Type B pancreatic cell (in vitro differentiated cells): Measurements from ENCODE around the gene VGLL3. TPM values are rescaled to one million over a fixed set of nuclear protein-coding genes. Genes with fewer than 3 reads are reported as not detected.
A peak's percentile ranks its signal among the peaks of the same experiment; 100 is the strongest.
"Not testable (repeated sequence)": the region's sequence is repeated elsewhere in the genome, so short reads cannot be mapped to it uniquely, and the experiment has no call there.

Experiments
- DNase-seq: peaks from one replicate; pipeline ENCODE4 v3.0.0; 2021; ENCODE audit warnings: mixed read lengths; ENCODE audit not compliant: unreplicated experiment; ENCODE audit errors: extremely low spot score
- H3K27ac Mint-ChIP-seq: 2 replicates; pipeline ENCODE4 v1.8.0; 2021; ENCODE audit warnings: mild to moderate bottlenecking, mixed read lengths
- H3K27me3 Mint-ChIP-seq: 2 replicates; pipeline ENCODE4 v1.8.0; 2021; ENCODE audit warnings: mixed read lengths
- H3K36me3 Mint-ChIP-seq: 2 replicates; pipeline ENCODE4 v1.8.0; 2021; ENCODE audit warnings: mixed read lengths
- H3K4me1 Mint-ChIP-seq: one replicate; pipeline ENCODE4 v1.8.0; 2021; ENCODE audit warnings: mixed read lengths; ENCODE audit not compliant: unreplicated experiment
- H3K4me3 Mint-ChIP-seq: 2 replicates; pipeline ENCODE4 v1.8.0; 2021; ENCODE audit warnings: mild to moderate bottlenecking, mixed read lengths
- H3K9me3 Mint-ChIP-seq: 2 replicates; pipeline ENCODE4 v1.8.0; 2021; ENCODE audit warnings: mixed read lengths
- total RNA-seq: library from RNA; stranded (reverse); gene quantifications from 2 replicates; pipeline ENCODE4 v1.2.1, GENCODE V29; 2021; ENCODE audit warnings: low replicate concordance
- TF ChIP-seq, protein P1 (sequence below): fragments of 200-600 bp; sonication (generic); conservative IDR thresholded peaks from 2 replicates; pipeline ENCODE4 v1.5.0; 2021; ENCODE audit warnings: antibody characterized with exemption, mild to moderate bottlenecking

The VGLL3 gene
- total RNA-seq, 1 donor from 2014 or later = 11.1 TPM

DNA sequence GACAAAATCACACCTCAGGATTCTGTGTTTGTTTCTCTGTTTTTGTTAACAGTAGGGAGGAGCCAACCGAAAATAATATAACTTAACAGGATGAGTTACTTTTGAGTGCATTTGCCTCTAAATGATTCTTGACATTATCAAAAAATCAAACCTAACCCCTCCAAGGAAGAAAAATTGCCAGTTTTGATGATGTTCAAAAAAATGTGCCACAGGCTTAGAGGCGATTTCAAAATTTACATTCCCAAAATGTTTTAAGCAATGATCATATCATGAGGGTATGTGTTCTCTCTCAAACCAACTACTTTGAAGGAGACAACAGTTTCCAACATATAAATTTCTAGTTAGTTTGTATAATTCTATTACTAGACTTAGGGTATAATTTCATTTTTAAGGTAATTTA is 6.7 kb downstream of the VGLL3 start:
- Mint-ChIP-seq H3K27ac (no peak overlapping the region), H3K27me3 (peaks cover 11% of the 10 kb centered on the region), H3K36me3 (no peaks in the 10 kb centered on the region), H3K4me3 (no peak overlapping the region), H3K4me1 (no peaks in the 10 kb centered on the region), H3K9me3 (no peaks in the 10 kb centered on the region)
- TF ChIP-seq, protein P1, sequence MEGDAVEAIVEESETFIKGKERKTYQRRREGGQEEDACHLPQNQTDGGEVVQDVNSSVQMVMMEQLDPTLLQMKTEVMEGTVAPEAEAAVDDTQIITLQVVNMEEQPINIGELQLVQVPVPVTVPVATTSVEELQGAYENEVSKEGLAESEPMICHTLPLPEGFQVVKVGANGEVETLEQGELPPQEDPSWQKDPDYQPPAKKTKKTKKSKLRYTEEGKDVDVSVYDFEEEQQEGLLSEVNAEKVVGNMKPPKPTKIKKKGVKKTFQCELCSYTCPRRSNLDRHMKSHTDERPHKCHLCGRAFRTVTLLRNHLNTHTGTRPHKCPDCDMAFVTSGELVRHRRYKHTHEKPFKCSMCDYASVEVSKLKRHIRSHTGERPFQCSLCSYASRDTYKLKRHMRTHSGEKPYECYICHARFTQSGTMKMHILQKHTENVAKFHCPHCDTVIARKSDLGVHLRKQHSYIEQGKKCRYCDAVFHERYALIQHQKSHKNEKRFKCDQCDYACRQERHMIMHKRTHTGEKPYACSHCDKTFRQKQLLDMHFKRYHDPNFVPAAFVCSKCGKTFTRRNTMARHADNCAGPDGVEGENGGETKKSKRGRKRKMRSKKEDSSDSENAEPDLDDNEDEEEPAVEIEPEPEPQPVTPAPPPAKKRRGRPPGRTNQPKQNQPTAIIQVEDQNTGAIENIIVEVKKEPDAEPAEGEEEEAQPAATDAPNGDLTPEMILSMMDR = no peak
- DNase-seq = no peak

DNA sequence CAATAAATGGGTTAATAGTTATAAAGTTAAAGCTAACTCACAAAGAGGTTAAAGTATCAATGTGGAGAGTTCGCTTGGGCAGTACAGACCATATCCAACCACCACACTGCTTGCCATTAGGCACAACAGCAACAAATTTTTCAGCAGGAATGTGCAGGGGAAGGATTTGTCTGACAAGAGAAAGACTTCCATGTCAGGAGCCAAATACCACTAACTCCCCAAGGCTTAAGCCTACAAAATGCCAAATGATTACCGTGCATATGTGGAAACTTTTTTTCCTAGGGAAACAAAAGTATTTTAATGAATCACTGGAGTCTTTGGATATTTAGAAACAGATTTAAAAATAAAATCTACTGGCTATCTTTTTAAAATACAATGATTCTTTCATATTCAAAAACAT is 8.1 kb downstream of the VGLL3 start:
- no peak overlapping the region for H3K27ac Mint-ChIP-seq
- no peak for DNase-seq
- H3K27me3 Mint-ChIP-seq = peaks cover 2% of the 10 kb centered on the region
- H3K4me1 Mint-ChIP-seq = no peaks in the 10 kb centered on the region
- TF ChIP-seq, protein P1 = no peak
- H3K4me3 Mint-ChIP-seq = no peak overlapping the region
- H3K9me3 Mint-ChIP-seq = no peaks in the 10 kb centered on the region
- no peaks in the 10 kb centered on the region for H3K36me3 Mint-ChIP-seq

DNA sequence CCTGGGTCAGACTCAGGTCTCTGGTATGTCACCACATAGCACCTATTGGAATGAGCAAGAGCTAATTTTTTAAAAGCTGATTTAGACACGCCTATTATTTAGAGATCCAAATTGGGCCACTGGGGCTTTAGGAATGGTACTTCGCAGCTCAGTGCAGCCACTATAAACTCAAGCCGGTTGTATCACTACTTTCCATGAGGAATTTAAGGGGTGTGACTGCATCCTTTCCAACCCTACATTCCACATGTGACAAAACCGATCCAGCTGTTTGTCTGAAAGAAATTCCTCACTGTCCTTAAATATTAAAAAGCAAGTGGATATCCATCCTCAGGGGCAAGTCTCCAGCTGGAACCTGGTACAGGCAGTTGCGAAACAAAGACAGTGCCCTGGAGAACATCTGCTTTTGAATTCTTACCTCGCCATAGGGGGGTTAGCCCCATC is 12.8 kb downstream of the VGLL3 start:
- no peak for DNase-seq
- H3K4me3 Mint-ChIP-seq = no peak overlapping the region
- no peaks in the 10 kb centered on the region for H3K27me3 Mint-ChIP-seq
- H3K4me1 Mint-ChIP-seq = no peaks in the 10 kb centered on the region
- TF ChIP-seq, protein P1 = no peak
- no peaks in the 10 kb centered on the region for H3K9me3 Mint-ChIP-seq
- no peaks in the 10 kb centered on the region for H3K36me3 Mint-ChIP-seq
- no peak overlapping the region for H3K27ac Mint-ChIP-seq

DNA sequence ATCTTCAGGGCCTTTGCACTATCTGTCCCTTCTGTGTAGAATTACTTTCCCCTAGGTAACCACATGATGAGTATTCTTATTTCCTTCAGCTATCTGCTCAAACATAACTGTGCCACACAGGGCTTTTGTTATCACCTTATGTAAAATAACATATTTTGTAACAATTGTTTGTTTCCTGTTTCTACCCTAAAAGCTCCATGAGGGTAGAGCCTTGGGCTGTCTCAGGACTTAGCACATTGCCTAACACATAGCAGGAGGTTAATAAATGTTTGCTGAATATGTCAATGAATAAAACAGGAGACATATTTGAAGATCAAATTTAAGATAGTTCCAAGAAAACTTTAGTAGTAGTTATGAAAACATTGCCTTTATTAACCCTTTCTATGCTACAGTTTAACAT is 14.7 kb downstream of the VGLL3 start:
- TF ChIP-seq, protein P1 = no peak
- H3K27me3 Mint-ChIP-seq = no peaks in the 10 kb centered on the region
- no peaks in the 10 kb centered on the region for H3K4me1 Mint-ChIP-seq
- H3K27ac Mint-ChIP-seq = peak overlapping the region; percentile 37
- no peaks in the 10 kb centered on the region for H3K36me3 Mint-ChIP-seq
- DNase-seq = no peak
- no peaks in the 10 kb centered on the region for H3K9me3 Mint-ChIP-seq
- H3K4me3 Mint-ChIP-seq = no peak overlapping the region

DNA sequence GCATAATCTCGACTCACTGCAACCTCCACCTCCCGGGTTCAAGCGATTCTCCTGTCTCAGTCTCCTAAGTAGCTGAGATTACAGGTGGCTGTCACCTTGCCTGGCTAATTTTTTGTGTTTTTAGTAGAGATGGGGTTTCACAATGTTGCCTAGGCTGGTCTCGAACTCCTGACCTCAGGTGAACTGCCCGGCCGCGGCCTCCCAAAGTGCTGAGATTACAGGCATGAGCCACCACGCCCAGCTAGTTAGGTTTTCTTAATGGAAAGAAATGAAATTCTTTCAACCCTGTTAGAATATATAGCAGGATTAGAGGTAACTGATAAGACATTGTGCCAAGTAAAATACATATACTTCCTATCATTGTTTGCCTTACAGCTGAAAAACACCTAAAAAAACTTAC is 16.8 kb downstream of the VGLL3 start:
- not testable (repeated sequence) for H3K27ac Mint-ChIP-seq, H3K27me3 Mint-ChIP-seq, H3K4me3 Mint-ChIP-seq, H3K36me3 Mint-ChIP-seq, H3K4me1 Mint-ChIP-seq, DNase-seq, H3K9me3 Mint-ChIP-seq

DNA sequence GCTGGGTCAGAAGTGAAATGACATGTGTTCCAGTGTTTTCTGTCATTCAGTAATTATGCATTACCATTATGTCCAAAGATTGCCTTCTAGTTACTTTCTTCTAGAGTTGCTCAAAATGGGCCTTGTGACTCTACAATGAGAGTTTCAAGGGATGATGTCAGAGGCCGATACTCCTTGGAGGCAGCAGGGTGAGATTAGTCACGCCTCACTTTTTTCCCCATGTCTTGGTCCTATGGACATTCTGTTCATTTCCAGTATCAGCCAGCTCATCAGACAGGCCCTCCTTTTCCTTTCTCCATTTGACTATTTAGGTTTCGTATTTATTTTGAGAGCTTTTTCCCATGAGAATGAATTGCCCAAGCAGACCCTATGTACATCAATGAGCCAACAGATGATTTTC is 17.5 kb downstream of the VGLL3 start:
- Mint-ChIP-seq H3K36me3 (peaks cover 5% of the 10 kb centered on the region), H3K27me3 (no peaks in the 10 kb centered on the region), H3K9me3 (peaks cover 6% of the 10 kb centered on the region), H3K27ac (peak overlapping the region; percentile 19), H3K4me1 (no peaks in the 10 kb centered on the region), H3K4me3 (no peak overlapping the region)
- TF ChIP-seq, protein P1 = no peak
- DNase-seq = no peak
